Measurements from ENCODE around the gene TUBA1B. TPM values are rescaled to one million over a fixed set of nuclear protein-coding genes. Genes with fewer than 3 reads are reported as not detected.
A peak's percentile ranks its signal among the peaks of the same experiment; 100 is the strongest.

The TUBA1B gene
- total and polyA plus RNA-seq, 2 of the 13 experiments (the other 11 are each of a cell fraction or from before 2014, with no cell fraction given) = 1,275 to 1,353 TPM

DNA sequence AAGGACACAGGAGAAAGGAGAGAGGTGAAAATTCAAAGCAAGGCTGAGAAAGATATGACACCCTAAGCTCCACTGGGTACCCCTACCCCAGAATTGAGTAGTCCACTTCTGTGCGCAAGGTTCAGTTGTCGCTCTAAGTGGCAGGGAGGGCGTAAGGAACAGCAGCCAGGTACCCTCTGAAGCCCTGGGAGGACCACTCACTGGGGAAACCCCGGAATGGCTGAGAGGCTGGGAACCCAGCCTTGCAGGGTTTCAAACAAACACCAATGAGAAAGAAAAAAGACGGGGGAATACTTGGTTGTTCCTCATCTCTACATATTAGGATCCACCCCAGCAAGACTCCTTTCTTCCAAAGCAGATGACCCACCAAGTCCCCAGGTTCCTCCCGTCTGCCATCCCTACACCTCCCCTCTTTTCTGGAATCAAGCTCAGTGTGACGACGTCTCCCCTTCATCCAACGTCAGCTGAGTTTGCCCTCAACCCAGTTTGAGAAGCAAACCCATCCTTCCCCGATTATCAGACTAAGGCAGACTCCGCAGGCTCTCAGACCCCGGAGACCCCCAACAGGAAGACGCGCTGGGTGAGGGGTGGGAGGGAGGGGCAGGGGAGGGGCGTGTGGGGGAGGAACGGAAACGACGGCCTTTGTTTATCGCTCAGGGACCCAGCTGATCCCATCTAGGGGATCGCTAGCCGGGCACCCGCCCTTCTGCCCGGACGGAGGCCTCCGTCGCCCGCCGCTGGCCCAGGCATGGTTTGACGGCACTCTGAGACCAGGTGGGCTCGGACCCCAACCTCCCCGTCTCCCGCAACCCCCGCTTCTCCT lies 21.3 kb downstream of the TUBA1B start:
- no peaks in the 10 kb centered on the region; a peak in 1 of 5 replicates for H3K27me3 ChIP-seq (ENCODE audit: control insufficient read depth in 1 of 2, insufficient read depth in 2 of 2, low read length in 2 of 2)
- peaks cover 21% of the 10 kb centered on the region for H3K4me1 ChIP-seq (ENCODE audit: insufficient read depth, low read length)
- FAIRE-seq = no peak
- intact Hi-C loops (cut with micrococcal nuclease; ENCODE audit: unreplicated experiment) = no loop called here
- peak overlapping the region; percentile 72 to 95 (median 87) for H3K4me3 ChIP-seq (replicated peaks in 1 of 3; ENCODE audit: insufficient read depth in 1 of 3, low read depth in 2 of 3, low read length in 3 of 3)
- 8% methylated on average over 12 of the region's 33 CpGs for WGBS (ENCODE audit: low lambda C conversion rate)
- in situ Hi-C loops (cut with HindIII; ENCODE audit: extremely low pct_ligation_motif_present, low pct_unique_long_range_greater_than_20kb) = no loop called here
- H3K9ac ChIP-seq (ENCODE audit: insufficient read depth, low read depth, low read length) = peak overlapping the region; percentile 75
- ChIA-PET CTCF (ENCODE audit: low intra/inter-chr PET ratio, low total read pairs) (interaction anchor here (1.0 to 1.3 kb wide), 2 partner anchors 11 to 22 kb away, joined by 3 read pairs; no protein-coding TSS in a partner anchor), POLR2A (interaction anchor here (0.8 to 3.8 kb wide), 6 partner anchors 9 to 125 kb away, joined by 3 to 57 read pairs (median 7); partner anchors contain the start of genes RHEBL1 and TUBA1B)
- peak overlapping the region; percentile 58 for H3K27ac ChIP-seq (ENCODE audit: extremely low read length, insufficient read depth, low read length)
- no peaks in the 10 kb centered on the region for H3K9me3 ChIP-seq (ENCODE audit: low read length)
- H2AFZ ChIP-seq (ENCODE audit: low read length) = no peak overlapping the region
- H3K4me2 ChIP-seq (ENCODE audit: low read depth, low read length) = peak overlapping the region; percentile 91
- peaks cover 15% of the 10 kb centered on the region for H3K79me2 ChIP-seq (ENCODE audit: insufficient read depth, low read length)
- DNase-seq (ENCODE audit: low spot score) = no peak
- H3K36me3 ChIP-seq (replicated peaks in 1 of 2; ENCODE audit: control insufficient read depth in 1 of 2, insufficient read depth in 2 of 2, low read length in 2 of 2) = peaks cover 2 to 8% of the 10 kb centered on the region in 2 experiments; a peak in 3 of 5 replicates
- H4K20me1 ChIP-seq (ENCODE audit: insufficient read depth, low read length) = 0 out of 2 replicates have a peak, but pooled peaks cover 9% of the 10 kb centered on the region
- BruUV-seq (replicated peaks) = TSS peak; percentile 59
- ATAC-seq = peak; percentile 25
- TF ChIP-seq MAFF (IDR thresholded peaks at IDR 0.05; ENCODE audit: low read depth, low read length) = no peak
- TF ChIP-seq ZNF362 (CRISPR knock-in tag; IDR thresholded peaks at IDR 0.05; ENCODE audit: borderline replicate concordance) = 0 out of 2 replicates have a peak, but pooled peaks have one; percentile 8
- TF ChIP-seq, protein P1, sequence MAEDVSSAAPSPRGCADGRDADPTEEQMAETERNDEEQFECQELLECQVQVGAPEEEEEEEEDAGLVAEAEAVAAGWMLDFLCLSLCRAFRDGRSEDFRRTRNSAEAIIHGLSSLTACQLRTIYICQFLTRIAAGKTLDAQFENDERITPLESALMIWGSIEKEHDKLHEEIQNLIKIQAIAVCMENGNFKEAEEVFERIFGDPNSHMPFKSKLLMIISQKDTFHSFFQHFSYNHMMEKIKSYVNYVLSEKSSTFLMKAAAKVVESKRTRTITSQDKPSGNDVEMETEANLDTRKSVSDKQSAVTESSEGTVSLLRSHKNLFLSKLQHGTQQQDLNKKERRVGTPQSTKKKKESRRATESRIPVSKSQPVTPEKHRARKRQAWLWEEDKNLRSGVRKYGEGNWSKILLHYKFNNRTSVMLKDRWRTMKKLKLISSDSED (CRISPR knock-in tag; IDR thresholded peaks at IDR 0.05) = no peak
- TF ChIP-seq SIX1 (CRISPR knock-in tag; IDR thresholded peaks at IDR 0.05; ENCODE audit: borderline replicate concordance) = no peak
- TF ChIP-seq EP300 (IDR thresholded peaks at IDR 0.05; ENCODE audit: low read depth in 2 of 2, low read length in 2 of 2) = no peak
- no peak for TF ChIP-seq EP300 (CRISPR knock-in tag; IDR thresholded peaks at IDR 0.05; ENCODE audit: borderline replicate concordance)
- no peak for TF ChIP-seq SIN3B (IDR thresholded peaks at IDR 0.05; ENCODE audit: low read length)
- no peak for TF ChIP-seq ZNF564 (CRISPR knock-in tag; IDR thresholded peaks at IDR 0.05)
- no peak for TF ChIP-seq MZF1 (CRISPR knock-in tag; IDR thresholded peaks at IDR 0.05; ENCODE audit: borderline replicate concordance)
- TF ChIP-seq SALL1 (CRISPR knock-in tag; IDR thresholded peaks at IDR 0.05) = no peak
- 0 out of 2 replicates have a peak, but pooled peaks have one; percentile 38 for TF ChIP-seq ZNF333 (CRISPR knock-in tag; IDR thresholded peaks at IDR 0.05; ENCODE audit: borderline replicate concordance)
- no peak for TF ChIP-seq ZNF317 (CRISPR knock-in tag; IDR thresholded peaks at IDR 0.05)
- no peak for TF ChIP-seq PHF5A (CRISPR knock-in tag; IDR thresholded peaks at IDR 0.05; ENCODE audit: low read depth, unreplicated experiment)
- TF ChIP-seq ZSCAN30 (CRISPR knock-in tag; IDR thresholded peaks at IDR 0.05) = no peak
- no peak for TF ChIP-seq SOX5 (CRISPR knock-in tag; IDR thresholded peaks at IDR 0.05; ENCODE audit: borderline replicate concordance)
- no peak for TF ChIP-seq ZSCAN29 (CRISPR knock-in tag; conservative IDR thresholded peaks at IDR 0.05)
- TF ChIP-seq HIC2 (CRISPR knock-in tag; IDR thresholded peaks at IDR 0.05; ENCODE audit: low read depth) = no peak
- TF ChIP-seq ZNF10 (CRISPR knock-in tag; IDR thresholded peaks at IDR 0.05; ENCODE audit: borderline replicate concordance, low read depth) = no peak
